Endothelial cell of umbilical vein (primary cell): ENCODE data around the gene MYH14. TPM values are rescaled to one million over a fixed set of nuclear protein-coding genes. Genes with fewer than 3 reads are reported as not detected.

Experiments used
- BruUV-seq: library from RNA; stranded (reverse); fragments of 400-500 nt; replicated peaks from 2 replicates; lab custom pipeline; 2021; lab: Mats Ljungman, UMichigan
- CTCF ChIA-PET: fragments of 300-600, 350-600 bp; sonication (Branson Sonifier 250); formaldehyde crosslinking; loops from one replicate; lab custom pipeline; 2021; ENCODE audit warnings: antibody characterized with exemption, inconsistent platforms; lab: Charles Lee
- POLR2A ChIA-PET: fragments of 300-600, 350-600 bp; sonication (Branson Sonifier 250); formaldehyde crosslinking; loops from one replicate; lab custom pipeline; 2021; ENCODE audit warnings: antibody characterized with exemption, inconsistent platforms; lab: Charles Lee
- DNase-seq: peaks from one replicate; pipeline ENCODE4 v3.0.0-alpha.2; 2011; ENCODE audit warnings: low read depth, low spot score
- FAIRE-seq: peaks from 2 replicates; lab custom pipeline; 2011; peaks lifted over from hg19 to GRCh38; lab: Jason Lieb, UNC
- H2AFZ ChIP-seq: 2 replicates; pipeline ENCODE4 v1.6.0; 2012; ENCODE audit warnings: low read depth, low read length, control low read depth, inconsistent platforms
- H3K27ac ChIP-seq: 2 replicates; pipeline ENCODE4 v1.5.1; 2011; ENCODE audit warnings: low read depth, mild to moderate bottlenecking, control low read depth, low read length, moderate library complexity; ENCODE audit not compliant: insufficient read depth
- H3K27me3 ChIP-seq, 2 experiments: 2 replicates each; pipeline versions ENCODE4 v1.6.0 to v1.6.1; 2011; ENCODE audit warnings: low read length in 2 of 2, mixed read lengths in 1 of 2; ENCODE audit not compliant: control insufficient read depth in 2 of 2, insufficient read depth in 2 of 2
- H3K36me3 ChIP-seq, 2 experiments: 2 replicates in 1 of 2; 3 replicates in 1 of 2; pipeline ENCODE4 v1.5.1; 2011; ENCODE audit warnings: low read length in 2 of 2, mild to moderate bottlenecking in 1 of 2, moderate library complexity in 1 of 2; ENCODE audit not compliant: control insufficient read depth in 2 of 2, insufficient read depth in 2 of 2; ENCODE audit errors: extremely low read depth in 1 of 2
- H3K4me1 ChIP-seq: 3 replicates; pipeline ENCODE4 v1.5.1; 2011; ENCODE audit warnings: mild to moderate bottlenecking, low read length; ENCODE audit not compliant: control insufficient read depth, insufficient read depth; ENCODE audit errors: extremely low read depth
- H3K4me2 ChIP-seq: 2 replicates; pipeline ENCODE4 v1.6.1; 2011; ENCODE audit warnings: low read length, control low read depth, mixed read lengths; ENCODE audit not compliant: insufficient read depth
- H3K4me3 ChIP-seq, 3 experiments: fragments of 200-600 bp in 1 of 3; sonication (generic), shearing (Covaris generic) in 1 of 3; replicated peaks in 1 of 3; 2 replicates each; pipeline ENCODE4 v1.5.1; 2011 to 2016; ENCODE audit warnings: control low read depth in 3 of 3, low read length in 3 of 3, mild to moderate bottlenecking in 2 of 3, inconsistent platforms in 1 of 3, low read depth in 1 of 3, moderate library complexity in 1 of 3; ENCODE audit not compliant: insufficient read depth in 1 of 3
- H3K79me2 ChIP-seq: 2 replicates; pipeline ENCODE4 v1.6.0; 2012; ENCODE audit warnings: low read length, inconsistent platforms; ENCODE audit not compliant: control insufficient read depth, insufficient read depth
- H3K9ac ChIP-seq: replicated peaks from 2 replicates; pipeline ENCODE3; 2011; ENCODE audit warnings: low read length, control low read depth; ENCODE audit not compliant: insufficient read depth; ENCODE audit errors: extremely low read depth
- H3K9me1 ChIP-seq: replicated peaks from 3 replicates; pipeline ENCODE4 v1.6.0; 2011; ENCODE audit warnings: mild to moderate bottlenecking, low read length; ENCODE audit not compliant: control insufficient read depth, insufficient read depth; ENCODE audit errors: extremely low read depth
- H3K9me3 ChIP-seq: replicated peaks from 2 replicates; pipeline ENCODE4 v1.5.1; 2012; ENCODE audit warnings: low read length, inconsistent platforms; ENCODE audit not compliant: control insufficient read depth, insufficient read depth
- H4K20me1 ChIP-seq: replicated peaks from 2 replicates; pipeline ENCODE3; 2011; ENCODE audit warnings: mild to moderate bottlenecking, low read length; ENCODE audit not compliant: control insufficient read depth, insufficient read depth; ENCODE audit errors: extremely low read depth
- EZH2 ChIP-seq: IDR thresholded peaks from 2 replicates; pipeline ENCODE4 v1.6.1; 2012; ENCODE audit warnings: borderline replicate concordance, low read depth, mild to moderate bottlenecking, moderate library complexity, low read length, inconsistent platforms; ENCODE audit not compliant: severe bottlenecking
- FOS ChIP-seq: IDR thresholded peaks from 2 replicates; pipeline ENCODE4 v1.6.1; 2011; ENCODE audit warnings: mild to moderate bottlenecking, low read length, moderate library complexity, borderline replicate concordance; ENCODE audit not compliant: insufficient read depth
- GATA2 ChIP-seq: IDR thresholded peaks from 2 replicates; pipeline ENCODE4 v1.7.0; 2011; ENCODE audit warnings: low read depth, mild to moderate bottlenecking, moderate library complexity, mixed read lengths, low read length; ENCODE audit not compliant: insufficient read length, insufficient read depth
- JUN ChIP-seq: IDR thresholded peaks from 2 replicates; pipeline ENCODE4 v1.6.1; 2011; ENCODE audit warnings: borderline replicate concordance, low read depth; ENCODE audit not compliant: insufficient read length, insufficient read depth
- MYC ChIP-seq: IDR thresholded peaks from one replicate; pipeline ENCODE4 v1.6.1; 2011; ENCODE audit warnings: mild to moderate bottlenecking, low read depth, low read length
- POLR2A ChIP-seq: IDR thresholded peaks from 2 replicates; pipeline ENCODE4 v1.6.1; 2012; ENCODE audit warnings: low read depth, mild to moderate bottlenecking, control low read depth, low read length
- POLR2AphosphoS5 ChIP-seq: IDR thresholded peaks from 2 replicates; pipeline ENCODE4 v1.6.1; 2012; ENCODE audit warnings: low read depth, mild to moderate bottlenecking, control low read depth, low read length, moderate library complexity; ENCODE audit not compliant: insufficient read depth
- dilution Hi-C: fragments of 300-500 bp; cut with MboI; formaldehyde crosslinking; loops from one replicate; pipeline ENCODE4 v1.15.0; 2019; ENCODE audit warnings: low sequenced_read_pairs; ENCODE audit not compliant: extremely low pct_ligation_motif_present
- intact Hi-C: fragments of 100-400 bp; cut with micrococcal nuclease; formaldehyde crosslinking; loops from one replicate; pipeline ENCODE4 v1.10.0; 2022
- polyA plus RNA-seq, 4 experiments: library from polyadenylated mRNA; depleted of rRNA in 3 of 4; stranded (reverse) in 3 of 4; unstranded in 1 of 4; fragments of >200 nt; gene quantifications; 2 replicates each; pipeline versions ENCODE4 v1.2.1 to v1.2.3, GENCODE V29; 2011 to 2012; ENCODE audit warnings: missing spikeins in 1 of 4
- total RNA-seq: library from RNA; stranded (reverse); gene quantifications from 2 replicates; pipeline ENCODE4 v1.2.3, GENCODE V29; 2021
- TF ChIP-seq, protein P1 (sequence below), 2 donors: IDR thresholded peaks; 1 replicate in 1 of 2; 2 replicates in 1 of 2; pipeline ENCODE4 v1.5.1; 2011; ENCODE audit warnings: low read length in 2 of 2, mild to moderate bottlenecking in 2 of 2, moderate library complexity in 2 of 2, control low read depth in 1 of 2, inconsistent platforms in 1 of 2, low read depth in 1 of 2; ENCODE audit not compliant: insufficient read depth in 1 of 2; ENCODE audit errors: extremely low read depth in 1 of 2
- TF ChIP-seq, protein P2 (sequence below): IDR thresholded peaks from 2 replicates; pipeline ENCODE4 v1.6.1; 2011; ENCODE audit not compliant: insufficient read depth, insufficient read length

Gene MYH14
- total and polyA plus RNA-seq, 2 donors (not counting 3 experiments of a cell fraction or from before 2014, with no cell fraction given): 0.13 TPM; not detected in 1

GRCh38 chr19:50187937-50188336 lies 15.5 kb upstream of the MYH14 start:
- FAIRE-seq (no peak), DNase-seq (no peak)
- BruUV-seq: no TSS peak
- no peaks in the 10 kb centered on the region for H3K4me1 ChIP-seq
- CTCF ChIA-PET: no interaction called here
- no peak overlapping the region for H3K9ac ChIP-seq
- no peaks in the 10 kb centered on the region for H3K79me2 ChIP-seq
- H3K9me1 ChIP-seq: no peaks in the 10 kb centered on the region
- H3K27me3 ChIP-seq: no peaks in the 10 kb centered on the region
- H3K27ac ChIP-seq: no peak overlapping the region
- no peak overlapping the region for H3K4me2 ChIP-seq
- intact Hi-C loops (no loop called here), dilution Hi-C loops (no loop called here)
- H3K36me3 ChIP-seq: no peaks in the 10 kb centered on the region
- H2AFZ ChIP-seq: no peak overlapping the region
- no peak overlapping the region for H3K4me3 ChIP-seq
- TF ChIP-seq FOS: no peak
- no peak for TF ChIP-seq EZH2
- TF ChIP-seq POLR2A: no peak
- no peak for TF ChIP-seq MYC
- TF ChIP-seq, protein P1, sequence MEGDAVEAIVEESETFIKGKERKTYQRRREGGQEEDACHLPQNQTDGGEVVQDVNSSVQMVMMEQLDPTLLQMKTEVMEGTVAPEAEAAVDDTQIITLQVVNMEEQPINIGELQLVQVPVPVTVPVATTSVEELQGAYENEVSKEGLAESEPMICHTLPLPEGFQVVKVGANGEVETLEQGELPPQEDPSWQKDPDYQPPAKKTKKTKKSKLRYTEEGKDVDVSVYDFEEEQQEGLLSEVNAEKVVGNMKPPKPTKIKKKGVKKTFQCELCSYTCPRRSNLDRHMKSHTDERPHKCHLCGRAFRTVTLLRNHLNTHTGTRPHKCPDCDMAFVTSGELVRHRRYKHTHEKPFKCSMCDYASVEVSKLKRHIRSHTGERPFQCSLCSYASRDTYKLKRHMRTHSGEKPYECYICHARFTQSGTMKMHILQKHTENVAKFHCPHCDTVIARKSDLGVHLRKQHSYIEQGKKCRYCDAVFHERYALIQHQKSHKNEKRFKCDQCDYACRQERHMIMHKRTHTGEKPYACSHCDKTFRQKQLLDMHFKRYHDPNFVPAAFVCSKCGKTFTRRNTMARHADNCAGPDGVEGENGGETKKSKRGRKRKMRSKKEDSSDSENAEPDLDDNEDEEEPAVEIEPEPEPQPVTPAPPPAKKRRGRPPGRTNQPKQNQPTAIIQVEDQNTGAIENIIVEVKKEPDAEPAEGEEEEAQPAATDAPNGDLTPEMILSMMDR (IDR thresholded peaks at IDR 0.05; ENCODE audit: extremely low read depth in 1 of 2, insufficient read depth in 1 of 2, low read depth in 1 of 2, low read length in 2 of 2): no peak
- TF ChIP-seq POLR2AphosphoS5: no peak
- TF ChIP-seq, protein P2, sequence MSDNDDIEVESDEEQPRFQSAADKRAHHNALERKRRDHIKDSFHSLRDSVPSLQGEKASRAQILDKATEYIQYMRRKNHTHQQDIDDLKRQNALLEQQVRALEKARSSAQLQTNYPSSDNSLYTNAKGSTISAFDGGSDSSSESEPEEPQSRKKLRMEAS: no peak
- no peak for TF ChIP-seq GATA2
- no peak for TF ChIP-seq JUN
- no peaks in the 10 kb centered on the region for H4K20me1 ChIP-seq
- POLR2A ChIA-PET: no interaction called here
- H3K9me3 ChIP-seq: no peaks in the 10 kb centered on the region
